Measurements from ENCODE around the gene SHANK1. TPM values are rescaled to one million over a fixed set of nuclear protein-coding genes. Genes with fewer than 3 reads are reported as not detected.

Gene SHANK1
- total RNA-seq, 2 experiments from 2014 or later = not detected

- ChIA-PET POLR2A (no interaction called here), CTCF (interaction anchor here (2.1 kb wide), 1 partner anchor 253 kb away, joined by 9 read pairs; no protein-coding TSS in a partner anchor)
- ATAC-seq (no peak), DNase-seq (no peak)
- no peak overlapping the region for H3K27ac Mint-ChIP-seq
- H3K27me3 Mint-ChIP-seq (ENCODE audit: low read depth) = peaks cover 30% of the 10 kb centered on the region
- no peaks in the 10 kb centered on the region for H3K4me1 Mint-ChIP-seq (ENCODE audit: low read depth)
- no peak overlapping the region for H3K4me3 Mint-ChIP-seq
- H3K9me3 Mint-ChIP-seq (ENCODE audit: insufficient read depth) = no peaks in the 10 kb centered on the region
- no peaks in the 10 kb centered on the region for H3K36me3 Mint-ChIP-seq (ENCODE audit: low read depth)
These were observed 50.7 kb downstream of the SHANK1 start for GRCh38 chr19:50668879-50669278.

DNA sequence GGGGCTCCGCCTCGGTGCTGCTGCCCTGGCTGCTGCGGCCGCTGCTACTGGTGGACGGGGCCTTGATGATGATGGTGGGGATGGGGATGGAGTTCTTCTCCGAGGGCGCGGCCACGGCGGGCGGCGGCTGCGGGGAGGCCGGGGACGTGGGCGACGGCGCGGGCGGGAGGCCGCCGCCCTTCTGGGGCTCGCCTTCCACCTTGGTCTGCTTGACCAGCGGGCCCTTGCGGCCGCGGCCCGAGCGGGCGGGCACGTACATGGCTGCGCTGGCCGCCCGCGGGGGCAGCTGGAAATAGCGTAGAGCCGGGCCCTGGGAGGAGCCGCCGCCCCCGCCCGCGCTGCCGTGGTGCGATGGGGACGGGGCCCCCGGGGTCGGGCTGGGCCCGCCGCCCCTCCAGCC lies 51.2 kb downstream of the SHANK1 start:
- Mint-ChIP-seq H3K27me3 (ENCODE audit: low read depth) (peaks cover 29% of the 10 kb centered on the region), H3K4me1 (ENCODE audit: low read depth) (no peaks in the 10 kb centered on the region), H3K4me3 (no peak overlapping the region), H3K36me3 (ENCODE audit: low read depth) (no peaks in the 10 kb centered on the region), H3K9me3 (ENCODE audit: insufficient read depth) (no peaks in the 10 kb centered on the region), H3K27ac (no peak overlapping the region)
- CTCF ChIA-PET = no interaction called here
- POLR2A ChIA-PET = no interaction called here
- ATAC-seq (no peak), DNase-seq (no peak)

DNA sequence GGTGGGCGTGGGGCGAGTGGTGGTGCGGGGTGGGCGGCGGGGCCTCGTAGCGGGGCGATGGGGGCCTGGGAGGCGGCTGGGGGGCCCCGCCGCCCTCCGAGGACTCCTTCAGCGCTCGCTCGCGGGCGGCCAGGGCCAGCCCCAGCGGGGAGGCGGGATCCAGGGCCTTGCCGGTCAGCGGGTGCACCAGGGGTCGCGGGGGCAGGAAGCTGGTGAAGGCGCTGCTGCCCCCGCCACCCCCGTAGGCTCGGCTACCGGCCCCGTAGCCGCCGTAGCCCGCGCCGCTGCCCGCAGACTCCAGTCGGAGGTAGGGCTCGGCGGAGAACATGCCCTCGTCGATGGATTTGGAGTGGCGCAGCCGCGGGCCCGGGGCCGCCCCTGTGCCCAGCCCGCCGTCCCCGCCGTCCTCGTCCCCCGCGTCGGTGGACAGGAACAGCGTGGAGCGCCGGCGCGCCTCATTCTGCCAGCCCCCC lies 51.8 kb downstream of the SHANK1 start:
- peaks cover 25% of the 10 kb centered on the region for H3K27me3 Mint-ChIP-seq (ENCODE audit: low read depth)
- no peak overlapping the region for H3K4me3 Mint-ChIP-seq
- no peaks in the 10 kb centered on the region for H3K9me3 Mint-ChIP-seq (ENCODE audit: insufficient read depth)
- ATAC-seq = no peak
- H3K4me1 Mint-ChIP-seq (ENCODE audit: low read depth) = no peaks in the 10 kb centered on the region
- no peaks in the 10 kb centered on the region for H3K36me3 Mint-ChIP-seq (ENCODE audit: low read depth)
- no peak for DNase-seq
- CTCF ChIA-PET = no interaction called here
- POLR2A ChIA-PET = no interaction called here
- H3K27ac Mint-ChIP-seq = no peak overlapping the region

- Mint-ChIP-seq H3K27ac (no peak overlapping the region), H3K36me3 (ENCODE audit: low read depth) (no peaks in the 10 kb centered on the region), H3K9me3 (ENCODE audit: insufficient read depth) (no peaks in the 10 kb centered on the region), H3K4me3 (no peak overlapping the region), H3K4me1 (ENCODE audit: low read depth) (no peaks in the 10 kb centered on the region), H3K27me3 (ENCODE audit: low read depth) (peaks cover 25% of the 10 kb centered on the region)
- DNase-seq = no peak
- ChIA-PET CTCF (no interaction called here), POLR2A (no interaction called here)
- no peak for ATAC-seq
These were observed 52.3 kb downstream of the SHANK1 start for GRCh38 chr19:50667177-50667758.

DNA sequence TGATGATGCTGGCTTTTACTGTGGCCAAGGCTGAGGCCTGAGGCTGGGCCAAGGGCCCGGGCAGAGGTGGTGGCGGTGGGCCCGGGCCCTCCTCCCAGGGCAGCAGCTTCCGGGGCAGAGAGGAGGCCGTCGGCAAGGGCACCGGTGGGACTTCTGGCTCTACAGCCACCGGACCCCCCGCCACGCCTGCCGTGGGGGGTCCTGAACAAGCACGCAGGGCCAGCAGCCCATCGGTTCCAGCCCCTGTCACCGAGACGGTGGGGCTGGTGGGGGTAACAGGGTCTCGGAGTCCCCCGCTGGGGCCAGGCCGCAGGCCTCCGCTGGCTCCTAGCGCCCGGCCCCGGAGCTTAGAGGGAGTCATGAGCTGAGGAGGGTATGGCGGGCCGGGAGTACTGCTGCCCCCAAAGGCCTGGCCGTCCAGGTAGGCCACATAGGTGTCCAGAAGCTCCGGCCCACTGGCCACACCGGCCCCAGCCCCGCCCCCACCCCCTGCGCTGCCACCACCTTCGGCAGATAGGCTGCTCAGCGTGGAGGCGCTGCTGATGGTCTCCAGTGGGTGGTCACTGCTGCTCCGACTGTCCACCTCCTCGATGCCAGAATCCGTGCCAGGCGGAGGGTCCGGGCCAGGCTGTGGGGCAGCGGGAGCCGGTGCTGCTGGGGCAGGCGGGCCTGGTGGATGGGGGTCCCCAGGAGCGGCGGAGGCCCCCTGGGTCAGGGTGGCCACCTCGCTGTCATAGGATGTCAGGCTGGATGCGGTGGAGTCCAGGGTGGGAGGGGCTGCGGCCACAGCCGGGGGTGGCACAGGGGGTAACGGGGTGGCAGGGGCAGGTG lies 53.0 kb downstream of the SHANK1 start:
- Mint-ChIP-seq H3K27ac (no peak overlapping the region), H3K27me3 (ENCODE audit: low read depth) (peaks cover 25% of the 10 kb centered on the region), H3K4me1 (ENCODE audit: low read depth) (no peaks in the 10 kb centered on the region), H3K36me3 (ENCODE audit: low read depth) (no peaks in the 10 kb centered on the region), H3K4me3 (no peak overlapping the region), H3K9me3 (ENCODE audit: insufficient read depth) (no peaks in the 10 kb centered on the region)
- CTCF ChIA-PET = no interaction called here
- ATAC-seq = no peak
- no peak for DNase-seq
- POLR2A ChIA-PET = no interaction called here

- DNase-seq = no peak
- no peak for ATAC-seq
- Mint-ChIP-seq H3K9me3 (ENCODE audit: insufficient read depth) (no peaks in the 10 kb centered on the region), H3K4me1 (ENCODE audit: low read depth) (no peaks in the 10 kb centered on the region), H3K27me3 (ENCODE audit: low read depth) (peaks cover 24% of the 10 kb centered on the region), H3K4me3 (no peak overlapping the region), H3K27ac (no peak overlapping the region), H3K36me3 (ENCODE audit: low read depth) (no peaks in the 10 kb centered on the region)
- POLR2A ChIA-PET = interaction anchor here (0.6 to 1.0 kb wide), 2 partner anchors 60 to 131 kb away, joined by 3 to 6 read pairs; no protein-coding TSS in a partner anchor
- CTCF ChIA-PET = no interaction called here
These were observed 55.4 kb downstream of the SHANK1 start for GRCh38 chr19:50664204-50664603.

DNA sequence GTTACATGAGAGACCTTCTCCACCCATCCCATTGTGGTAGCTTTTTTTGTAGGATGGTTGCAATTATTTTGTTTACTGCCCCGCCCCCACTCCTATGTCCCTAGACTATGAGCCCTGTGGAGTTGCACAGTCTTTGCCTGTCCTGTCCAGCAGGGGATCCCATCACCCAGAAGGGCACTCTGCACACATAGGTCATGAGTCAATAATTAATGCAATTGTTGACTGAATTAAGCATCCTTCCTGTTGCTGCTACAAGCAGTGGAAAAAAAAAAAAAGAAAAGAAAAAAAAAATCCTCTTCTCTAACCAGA lies 56.2 kb downstream of the SHANK1 start:
- peaks cover 3% of the 10 kb centered on the region for H3K4me1 Mint-ChIP-seq (ENCODE audit: low read depth)
- ChIA-PET POLR2A (no interaction called here), CTCF (no interaction called here)
- DNase-seq (no peak), ATAC-seq (no peak)
- no peak overlapping the region for H3K4me3 Mint-ChIP-seq
- H3K27ac Mint-ChIP-seq = no peak overlapping the region
- H3K27me3 Mint-ChIP-seq (ENCODE audit: low read depth) = peaks cover 26% of the 10 kb centered on the region
- H3K9me3 Mint-ChIP-seq (ENCODE audit: insufficient read depth) = no peaks in the 10 kb centered on the region
- H3K36me3 Mint-ChIP-seq (ENCODE audit: low read depth) = peaks cover 2% of the 10 kb centered on the region

DNA sequence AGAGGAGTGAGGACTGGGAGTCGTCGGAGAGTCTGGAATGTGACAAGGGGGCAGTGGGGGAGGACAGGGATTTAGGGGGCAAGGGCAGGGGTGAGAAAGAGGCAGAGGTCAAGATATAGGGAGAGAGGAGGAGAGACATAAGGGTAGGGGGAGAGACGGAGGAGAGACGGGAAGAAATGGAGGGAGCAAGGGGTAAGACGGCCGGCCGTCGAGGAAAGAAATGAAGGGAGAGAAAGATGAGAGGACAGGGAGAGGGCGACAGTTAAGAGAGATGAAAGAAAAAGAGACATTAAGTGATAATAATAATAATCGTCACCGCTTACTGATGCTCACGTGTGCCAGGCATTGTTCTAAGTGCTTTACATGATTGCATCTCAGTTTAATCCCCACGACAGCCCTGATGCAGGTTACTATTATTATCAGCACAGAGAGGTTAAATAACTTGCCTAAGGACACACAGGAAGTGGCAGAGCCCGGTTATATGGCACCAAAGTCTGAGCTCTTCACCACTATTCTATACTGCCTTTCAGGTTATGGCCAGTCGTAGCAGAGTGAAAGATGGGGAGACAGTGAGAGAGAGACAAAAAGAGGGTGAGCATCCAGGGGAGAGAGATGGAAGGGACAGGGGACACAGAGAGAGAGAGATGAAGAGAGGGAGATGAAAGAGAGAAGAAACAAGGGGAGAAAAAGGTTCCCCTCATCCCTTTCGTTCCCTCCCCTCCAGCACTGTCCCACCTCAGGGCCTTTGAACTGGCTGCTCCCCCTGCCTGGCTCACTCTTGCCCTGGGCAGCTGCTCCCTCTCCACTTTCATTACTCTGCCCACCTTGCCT lies 56.7 kb downstream of the SHANK1 start:
- H3K27ac Mint-ChIP-seq = no peak overlapping the region
- ATAC-seq (no peak), DNase-seq (no peak)
- CTCF ChIA-PET = no interaction called here
- H3K27me3 Mint-ChIP-seq (ENCODE audit: low read depth) = peaks cover 30% of the 10 kb centered on the region
- H3K9me3 Mint-ChIP-seq (ENCODE audit: insufficient read depth) = no peaks in the 10 kb centered on the region
- peaks cover 8% of the 10 kb centered on the region for H3K4me1 Mint-ChIP-seq (ENCODE audit: low read depth)
- POLR2A ChIA-PET = no interaction called here
- peaks cover 6% of the 10 kb centered on the region for H3K36me3 Mint-ChIP-seq (ENCODE audit: low read depth)
- H3K4me3 Mint-ChIP-seq = no peak overlapping the region

GRCh38 chr19:50661766-50662650 lies 57.6 kb downstream of the SHANK1 start:
- CTCF ChIA-PET = no interaction called here
- ATAC-seq = no peak
- no peak overlapping the region for H3K27ac Mint-ChIP-seq
- H3K27me3 Mint-ChIP-seq (ENCODE audit: low read depth) = peaks cover 33% of the 10 kb centered on the region
- peaks cover 6% of the 10 kb centered on the region for H3K36me3 Mint-ChIP-seq (ENCODE audit: low read depth)
- H3K4me1 Mint-ChIP-seq (ENCODE audit: low read depth) = peaks cover 15% of the 10 kb centered on the region
- H3K4me3 Mint-ChIP-seq = no peak overlapping the region
- DNase-seq = no peak
- H3K9me3 Mint-ChIP-seq (ENCODE audit: insufficient read depth) = no peaks in the 10 kb centered on the region
- POLR2A ChIA-PET = no interaction called here

GRCh38 chr19:50661023-50661422 lies 58.6 kb downstream of the SHANK1 start:
- no peak overlapping the region for H3K27ac Mint-ChIP-seq
- no peak overlapping the region for H3K4me3 Mint-ChIP-seq
- CTCF ChIA-PET = no interaction called here

GRCh38 chr19:50660088-50660366 lies 59.6 kb downstream of the SHANK1 start:
- ChIA-PET CTCF (no interaction called here), POLR2A (no interaction called here)
- ATAC-seq (no peak), DNase-seq (no peak)
- H3K36me3 Mint-ChIP-seq (ENCODE audit: low read depth) = peaks cover 6% of the 10 kb centered on the region
- H3K27me3 Mint-ChIP-seq (ENCODE audit: low read depth) = peaks cover 28% of the 10 kb centered on the region
- H3K27ac Mint-ChIP-seq = no peak overlapping the region
- peaks cover 15% of the 10 kb centered on the region for H3K4me1 Mint-ChIP-seq (ENCODE audit: low read depth)
- no peaks in the 10 kb centered on the region for H3K9me3 Mint-ChIP-seq (ENCODE audit: insufficient read depth)
- H3K4me3 Mint-ChIP-seq = no peak overlapping the region

More at GRCh38 chr19:50661023-50661422, 58.6 kb downstream of the SHANK1 start:
- DNase-seq = no peak
- Mint-ChIP-seq H3K9me3 (ENCODE audit: insufficient read depth) (no peaks in the 10 kb centered on the region), H3K4me1 (ENCODE audit: low read depth) (peaks cover 15% of the 10 kb centered on the region), H3K27me3 (ENCODE audit: low read depth) (peaks cover 32% of the 10 kb centered on the region), H3K36me3 (ENCODE audit: low read depth) (peaks cover 6% of the 10 kb centered on the region)
- POLR2A ChIA-PET = no interaction called here
- no peak for ATAC-seq
